Sigmoid colon (tissue), 7 donors: ENCODE data around the gene SLC30A2. TPM values are rescaled to one million over a fixed set of nuclear protein-coding genes. Genes with fewer than 3 reads are reported as not detected.

Experiments used
- DNase-seq: peaks from one replicate; pipeline ENCODE4 v3.0.0-alpha.2; 2019
- H3K27ac ChIP-seq, 4 donors: fragments of 200-600 bp; sonication (generic); one replicate each; pipeline ENCODE4 v1.5.1; 2016 to 2019; ENCODE audit warnings: mild to moderate bottlenecking in 1 of 4
- H3K27me3 ChIP-seq, 3 donors: fragments of 200-600 bp; sonication (generic); one replicate each; pipeline ENCODE4 v1.5.1; 2019; ENCODE audit warnings: mild to moderate bottlenecking in 1 of 3
- H3K36me3 ChIP-seq, 4 donors: fragments of 200-600 bp; sonication (generic); one replicate each; pipeline ENCODE4 v1.5.1; 2016 to 2019
- H3K4me1 ChIP-seq, 4 donors: fragments of 200-600 bp; sonication (generic); one replicate each; pipeline ENCODE4 v1.5.1; 2017 to 2019
- H3K4me3 ChIP-seq, 4 donors: fragments of 200-600 bp; sonication (generic); one replicate each; pipeline ENCODE4 v1.5.1; 2017 to 2019; ENCODE audit warnings: mild to moderate bottlenecking in 2 of 4, moderate library complexity in 1 of 4
- H3K9me3 ChIP-seq, 4 donors: fragments of 200-600 bp in 3 of 4; sonication (generic) in 3 of 4; one replicate each; pipeline versions ENCODE4 v1.5.1 to v1.6.1; 2013 to 2019
- CTCF ChIP-seq, 4 experiments: fragments of 450-650 bp in 3 of 4; fragments of 200-600 bp in 1 of 4; IDR thresholded peaks; one replicate each; pipeline ENCODE4 v1.5.1; 2016 to 2019; ENCODE audit warnings: antibody characterized with exemption in 4 of 4, mild to moderate bottlenecking in 3 of 4, moderate library complexity in 2 of 4
- EP300 ChIP-seq, 4 donors: sonication (generic); formaldehyde crosslinking; IDR thresholded peaks; one replicate each; pipeline ENCODE4 v1.6.1; 2017; ENCODE audit warnings: antibody characterized with exemption in 4 of 4
- POLR2A ChIP-seq, 2 donors: fragments of 450-650 bp; IDR thresholded peaks; one replicate each; pipeline ENCODE4 v1.6.1; 2016; ENCODE audit warnings: antibody characterized with exemption in 2 of 2, mild to moderate bottlenecking in 2 of 2, moderate library complexity in 2 of 2
- POLR2AphosphoS5 ChIP-seq, 4 donors: sonication (generic); formaldehyde crosslinking; IDR thresholded peaks; one replicate each; pipeline ENCODE4 v1.6.1; 2017; ENCODE audit warnings: antibody characterized with exemption in 4 of 4
- WGBS, 2 donors: extraction: QIAGEN DNeasy Blood & Tissue Kit; methylation state at CpG; one replicate each; pipeline ENCODE4 v1.1.7; 2013; 5-methylcytosine and 5-hydroxymethylcytosine counted together
- intact Hi-C: fragments of 100-400 bp; cut with DNase I; formaldehyde crosslinking; loops from one replicate; pipeline ENCODE4 v1.15.1; 2023
- polyA plus RNA-seq, 3 donors: library from polyadenylated mRNA; stranded (reverse); fragments of 200-250 nt; gene quantifications; one replicate each; pipeline ENCODE4 v1.2.3, GENCODE V29; 2013
- total RNA-seq, 4 donors: library from RNA; depleted of rRNA; stranded (reverse); fragments of >200 nt; gene quantifications; one replicate each; pipeline ENCODE4 v1.1.0, GENCODE V29; 2016
- donor health status: healthy with polysubstance abuse.
- donor health status: Bipolar disorder and iron deficiency.
- donor health status: healthy.

The SLC30A2 gene
- total and polyA plus RNA-seq, 7 donors, result 0.07 to 0.92 (median 0.16) TPM; not detected in 4

GRCh38 chr1:26037904-26038303, 8.0 kb downstream of the SLC30A2 start:
- WGBS, 2 donors, result 79 to 86% methylated on average over 6 of the region's 6 CpGs
- H3K9me3 ChIP-seq, result no peaks in the 10 kb centered on the region
- TF ChIP-seq EP300 (IDR thresholded peaks at IDR 0.05) (no peak), CTCF (IDR thresholded peaks at IDR 0.05) (no peak), POLR2A (IDR thresholded peaks at IDR 0.05) (no peak), POLR2AphosphoS5 (IDR thresholded peaks at IDR 0.05) (no peak)
- peaks cover 0 to 13% (median 2%) of the 10 kb centered on the region in 3 donors for H3K27me3 ChIP-seq
- H3K4me1 ChIP-seq, result peaks cover 0 to 15% (median 11%) of the 10 kb centered on the region in 4 donors
- DNase-seq, result no peak
- no peaks in the 10 kb centered on the region for H3K36me3 ChIP-seq
- no peak overlapping the region for H3K27ac ChIP-seq
- intact Hi-C loops, result loop anchor here (2.0 to 5.0 kb wide), 2 partner anchors 73 to 124 kb away; partner anchors contain the start of gene PDIK1L
- no peak overlapping the region for H3K4me3 ChIP-seq

GRCh38 chr1:26036756-26037281, 9.1 kb downstream of the SLC30A2 start:
- peaks cover 0 to 10% (median 0%) of the 10 kb centered on the region in 3 donors for H3K27me3 ChIP-seq
- TF ChIP-seq POLR2AphosphoS5 (IDR thresholded peaks at IDR 0.05), result no peak
- 77 to 83% methylated on average over 10 of the region's 11 CpGs for WGBS, 2 donors
- intact Hi-C loops, result loop anchor here (1.0 to 5.0 kb wide), 3 partner anchors 74 to 125 kb away; partner anchors contain the start of gene PDIK1L
- H3K4me3 ChIP-seq, result no peak overlapping the region
- no peak overlapping the region for H3K27ac ChIP-seq
- no peaks in the 10 kb centered on the region for H3K9me3 ChIP-seq
- DNase-seq, result no peak
- H3K4me1 ChIP-seq, result peaks cover 0 to 15% (median 11%) of the 10 kb centered on the region in 4 donors
- no peaks in the 10 kb centered on the region for H3K36me3 ChIP-seq

GRCh38 chr1:26035959-26036755, 9.8 kb downstream of the SLC30A2 start:
- DNase-seq, result peak; percentile 86
- Histone ChIP-seq H3K27me3 (peaks cover 0 to 7% (median 0%) of the 10 kb centered on the region in 3 donors), H3K4me3 (peak overlapping the region; percentile 58 to 80 (median 75)), H3K27ac (peak overlapping the region; percentile 84 to 91 (median 88)), H3K9me3 (no peaks in the 10 kb centered on the region), H3K4me1 (peaks cover 0 to 15% (median 11%) of the 10 kb centered on the region in 4 donors), H3K36me3 (no peaks in the 10 kb centered on the region)
- 11 to 13% methylated on average over 39 of the region's 39 CpGs for WGBS, 2 donors
- TF ChIP-seq EP300 (IDR thresholded peaks at IDR 0.05) (no peak), POLR2A (IDR thresholded peaks at IDR 0.05) (no peak), CTCF (IDR thresholded peaks at IDR 0.05) (peak; percentile 97 to 100 (median 99)), POLR2AphosphoS5 (IDR thresholded peaks at IDR 0.05) (peak in 1 of 4 donors; percentile 34)
- intact Hi-C loops, result loop anchor here (1.0 to 5.0 kb wide), 3 partner anchors 75 to 126 kb away; partner anchors contain the start of gene PDIK1L

- DNase-seq, result peak; percentile 97
Observed at GRCh38 chr1:26035203-26035958, 10.5 kb downstream of the SLC30A2 start.

More at GRCh38 chr1:26035203-26035958, 10.5 kb downstream of the SLC30A2 start:
- H3K27me3 ChIP-seq, result peaks cover 0 to 7% (median 0%) of the 10 kb centered on the region in 3 donors
- peak overlapping the region; percentile 84 to 91 (median 88) for H3K27ac ChIP-seq
- no peaks in the 10 kb centered on the region for H3K9me3 ChIP-seq
- TF ChIP-seq EP300 (IDR thresholded peaks at IDR 0.05), result no peak
- TF ChIP-seq POLR2AphosphoS5 (IDR thresholded peaks at IDR 0.05), result peak; percentile 80 to 94 (median 86)
- peak; percentile 53 to 57 for TF ChIP-seq POLR2A (IDR thresholded peaks at IDR 0.05)
- TF ChIP-seq CTCF (IDR thresholded peaks at IDR 0.05), result no peak
- 0 to 1% methylated on average over 60 of the region's 60 CpGs for WGBS, 2 donors
- H3K4me1 ChIP-seq, result peaks cover 0 to 15% (median 11%) of the 10 kb centered on the region in 4 donors
- intact Hi-C loops, result loop anchor here (5.0 kb wide), 1 partner anchor 127 kb away; no protein-coding TSS in a partner anchor
- H3K36me3 ChIP-seq, result no peaks in the 10 kb centered on the region
- H3K4me3 ChIP-seq, result peak overlapping the region; percentile 58 to 80 (median 75)
